Prostate gland (tissue), 2 donors: ENCODE measurements around the gene NYNRIN.

ENCODE experiments used
- CTCF ChIP-seq, 4 experiments: fragments of 200-600 bp in 2 of 4; fragments of 450-650 bp in 2 of 4; sonication (generic) in 2 of 4; IDR thresholded peaks; 1 replicate in 3 of 4; 2 replicates in 1 of 4; pipeline ENCODE4 v1.5.1; 2016 to 2019; ENCODE audit warnings: antibody characterized with exemption in 4 of 4, mild to moderate bottlenecking in 2 of 4, moderate library complexity in 2 of 4
- POLR2AphosphoS5 ChIP-seq: sonication (generic); formaldehyde crosslinking; IDR thresholded peaks from one replicate; pipeline ENCODE4 v1.6.1; 2017; ENCODE audit warnings: antibody characterized with exemption

- TF ChIP-seq CTCF (IDR thresholded peaks at IDR 0.05) = no peak
- TF ChIP-seq POLR2AphosphoS5 = no peak
These were observed 36.4 kb upstream of the NYNRIN start for GRCh38 chr14:24362241-24362960.
